ENCODE data around the gene LSM5.

GRCh38 chr7:32525839-32526238 lies 35.7 kb upstream of the LSM5 start:
- TF ChIP-seq POLR2A (IDR thresholded peaks at IDR 0.05) (no peak), CTCF (IDR thresholded peaks at IDR 0.05) (no peak)

All from breast epithelium (tissue), 3 donors.